Endothelial cell of umbilical vein (primary cell): ENCODE results near the gene ART3.

ENCODE experiments used
- EZH2 ChIP-seq: IDR thresholded peaks from 2 replicates; pipeline ENCODE4 v1.6.1; 2012; ENCODE audit warnings: borderline replicate concordance, low read depth, mild to moderate bottlenecking, moderate library complexity, low read length, inconsistent platforms; ENCODE audit not compliant: severe bottlenecking
- POLR2A ChIP-seq: IDR thresholded peaks from 2 replicates; pipeline ENCODE4 v1.6.1; 2012; ENCODE audit warnings: low read depth, mild to moderate bottlenecking, control low read depth, low read length
- TF ChIP-seq, protein P1 (sequence below), 2 donors: IDR thresholded peaks; 1 replicate in 1 of 2; 2 replicates in 1 of 2; pipeline ENCODE4 v1.5.1; 2011; ENCODE audit warnings: low read length in 2 of 2, mild to moderate bottlenecking in 2 of 2, moderate library complexity in 2 of 2, control low read depth in 1 of 2, inconsistent platforms in 1 of 2, low read depth in 1 of 2; ENCODE audit not compliant: insufficient read depth in 1 of 2; ENCODE audit errors: extremely low read depth in 1 of 2

- TF ChIP-seq EZH2 (no peak), POLR2A (no peak)
- TF ChIP-seq, protein P1, sequence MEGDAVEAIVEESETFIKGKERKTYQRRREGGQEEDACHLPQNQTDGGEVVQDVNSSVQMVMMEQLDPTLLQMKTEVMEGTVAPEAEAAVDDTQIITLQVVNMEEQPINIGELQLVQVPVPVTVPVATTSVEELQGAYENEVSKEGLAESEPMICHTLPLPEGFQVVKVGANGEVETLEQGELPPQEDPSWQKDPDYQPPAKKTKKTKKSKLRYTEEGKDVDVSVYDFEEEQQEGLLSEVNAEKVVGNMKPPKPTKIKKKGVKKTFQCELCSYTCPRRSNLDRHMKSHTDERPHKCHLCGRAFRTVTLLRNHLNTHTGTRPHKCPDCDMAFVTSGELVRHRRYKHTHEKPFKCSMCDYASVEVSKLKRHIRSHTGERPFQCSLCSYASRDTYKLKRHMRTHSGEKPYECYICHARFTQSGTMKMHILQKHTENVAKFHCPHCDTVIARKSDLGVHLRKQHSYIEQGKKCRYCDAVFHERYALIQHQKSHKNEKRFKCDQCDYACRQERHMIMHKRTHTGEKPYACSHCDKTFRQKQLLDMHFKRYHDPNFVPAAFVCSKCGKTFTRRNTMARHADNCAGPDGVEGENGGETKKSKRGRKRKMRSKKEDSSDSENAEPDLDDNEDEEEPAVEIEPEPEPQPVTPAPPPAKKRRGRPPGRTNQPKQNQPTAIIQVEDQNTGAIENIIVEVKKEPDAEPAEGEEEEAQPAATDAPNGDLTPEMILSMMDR (IDR thresholded peaks at IDR 0.05; ENCODE audit: extremely low read depth in 1 of 2, insufficient read depth in 1 of 2, low read depth in 1 of 2, low read length in 2 of 2), result no peak
Measured at GRCh38 chr4:76060506-76060905, 14.0 kb upstream of the ART3 start.
